Activated CD4-positive, alpha-beta T cell treated with anti-CD3 and anti-CD28 coated beads, Interleukin-10, Interleukin-2, amounts not matched to agents 100 ng/mL and 50 ng/mL, durations not matched to agents 16 hours and 8 hours (primary cell): ENCODE measurements around the gene NTPCR.
A peak's percentile ranks its signal among the peaks of the same experiment; 100 is the strongest.

Experiments used
- DNase-seq: peaks from one replicate; pipeline ENCODE4 v3.0.0-alpha.2; 2020

The NTPCR gene

DNA sequence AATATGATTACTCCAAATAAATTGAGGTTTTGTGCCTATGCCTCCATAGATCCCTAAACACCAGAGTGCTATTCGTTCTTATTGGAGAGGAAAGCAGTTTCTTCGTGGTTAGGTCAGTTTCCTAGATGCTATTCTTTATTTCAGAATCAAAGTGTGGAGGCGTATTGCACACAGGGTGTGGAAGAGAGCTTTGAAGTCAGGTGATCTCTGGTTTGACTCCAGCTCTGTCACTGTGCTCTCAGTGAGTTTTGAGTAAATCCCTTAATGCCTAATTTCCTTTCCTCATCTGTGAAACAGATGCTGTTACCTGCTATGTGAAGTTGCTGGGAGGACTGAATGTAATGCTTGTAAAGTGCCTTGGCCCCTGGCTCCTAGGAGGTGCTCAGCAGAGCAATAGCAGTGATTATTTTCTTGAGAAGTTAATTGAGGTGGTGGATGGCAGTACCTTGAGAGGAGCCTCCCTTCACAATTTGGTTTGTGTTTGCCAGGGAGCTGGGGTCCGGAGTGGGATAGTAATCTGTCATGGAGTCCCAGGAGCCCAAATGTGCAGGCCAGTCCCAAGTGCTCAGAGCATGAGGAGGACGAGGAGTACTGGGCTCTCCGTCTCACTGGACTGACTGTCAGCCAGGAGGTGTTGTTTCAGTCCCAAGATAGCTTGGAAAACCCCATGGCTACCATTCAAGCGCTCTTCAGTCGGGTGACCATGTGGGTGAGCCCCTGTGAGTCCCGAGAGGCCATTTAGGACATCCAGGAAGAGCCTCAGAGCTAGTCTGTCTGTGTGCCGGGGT lies 14.9 kb downstream of the NTPCR start:
- DNase-seq = no peak

DNA sequence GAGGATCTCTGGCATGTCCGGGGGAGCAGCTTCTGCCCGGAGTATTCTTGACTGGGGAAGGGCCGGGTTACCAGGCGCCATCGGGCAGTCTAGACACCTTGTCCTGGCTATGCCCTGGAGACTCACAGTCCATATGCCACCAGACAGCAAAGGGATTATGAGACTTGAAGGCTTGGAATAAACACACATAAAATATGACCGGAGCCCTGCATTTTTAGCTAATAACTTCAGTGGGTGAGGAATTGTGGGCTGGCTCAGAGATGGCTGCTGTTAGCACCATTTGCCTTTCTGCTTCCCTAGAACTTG lies 15.5 kb downstream of the NTPCR start:
- DNase-seq = no peak

DNA sequence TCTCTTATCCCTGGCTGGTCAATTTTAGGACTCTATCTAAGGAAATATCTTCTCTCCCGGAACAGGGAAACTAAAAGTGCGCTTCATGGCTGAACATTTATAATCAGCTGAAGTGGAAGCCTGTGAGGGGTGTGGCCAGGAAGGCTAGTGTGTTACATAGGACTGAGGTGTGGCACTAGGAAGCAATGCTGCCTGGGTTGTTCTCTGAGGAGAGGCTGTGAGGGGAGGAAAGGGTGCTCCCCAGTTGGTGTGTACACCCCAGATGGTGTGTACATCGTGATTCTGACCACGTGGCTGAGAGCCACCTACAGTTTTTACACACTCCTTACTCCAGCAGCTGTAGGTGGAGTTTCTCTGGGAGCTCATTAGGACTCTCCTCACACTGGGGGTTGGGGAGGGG lies 16.3 kb downstream of the NTPCR start:
- no peak for DNase-seq

DNA sequence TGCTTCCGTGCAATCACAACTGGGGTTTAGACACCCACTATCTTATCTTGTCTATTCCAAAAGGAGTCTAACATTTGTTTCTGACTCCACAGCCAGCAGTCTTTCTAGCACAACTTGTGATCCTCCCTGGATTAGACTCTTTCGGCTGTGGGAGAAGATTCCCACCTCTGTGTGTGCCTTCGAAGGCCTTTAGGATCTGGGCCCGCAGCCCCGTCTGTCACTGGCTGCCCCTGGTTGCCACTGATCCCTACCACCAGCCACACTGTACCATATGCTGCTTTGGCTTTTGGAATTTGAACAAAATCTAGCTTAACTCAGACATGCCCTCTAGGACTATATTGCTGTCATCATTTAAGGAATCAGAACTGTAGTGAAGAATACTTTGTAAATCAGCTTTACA lies 18.0 kb downstream of the NTPCR start:
- DNase-seq = no peak

DNA sequence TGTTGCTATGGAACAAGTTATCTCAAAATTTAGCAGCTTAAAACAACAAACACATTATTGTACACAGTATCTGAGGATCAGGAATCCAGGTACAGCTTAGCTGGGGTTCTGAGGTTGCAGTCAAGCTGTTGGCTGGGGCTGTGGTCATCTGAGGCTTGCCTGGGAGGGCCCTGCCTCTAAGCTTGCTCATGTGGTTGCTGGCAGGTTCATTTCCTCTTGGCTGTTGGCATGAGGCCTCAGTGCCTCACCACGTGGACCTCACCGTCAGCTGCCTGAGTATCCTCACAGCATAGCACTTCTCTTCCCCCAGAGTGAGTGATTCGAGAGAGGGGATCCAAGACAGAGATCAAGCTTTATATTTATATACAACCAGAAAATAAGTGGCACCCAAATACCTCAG lies 18.6 kb downstream of the NTPCR start:
- DNase-seq = peak; percentile 26

DNA sequence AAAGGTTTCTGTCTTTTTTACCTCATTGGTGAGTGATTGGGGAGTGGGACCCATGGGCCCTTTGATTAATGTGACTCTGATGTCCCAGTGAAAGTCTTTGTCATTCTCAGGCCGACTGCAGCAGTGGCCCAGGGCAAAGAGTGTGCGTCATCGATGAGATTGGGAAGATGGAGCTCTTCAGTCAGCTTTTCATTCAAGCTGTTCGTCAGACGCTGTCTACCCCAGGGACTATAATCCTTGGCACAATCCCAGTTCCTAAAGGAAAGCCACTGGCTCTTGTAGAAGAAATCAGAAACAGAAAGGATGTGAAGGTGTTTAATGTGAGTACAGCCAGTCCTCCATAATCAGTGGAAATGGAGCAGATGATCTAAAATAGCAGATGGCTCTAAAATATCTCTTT lies 19.4 kb downstream of the NTPCR start:
- DNase-seq = no peak

DNA sequence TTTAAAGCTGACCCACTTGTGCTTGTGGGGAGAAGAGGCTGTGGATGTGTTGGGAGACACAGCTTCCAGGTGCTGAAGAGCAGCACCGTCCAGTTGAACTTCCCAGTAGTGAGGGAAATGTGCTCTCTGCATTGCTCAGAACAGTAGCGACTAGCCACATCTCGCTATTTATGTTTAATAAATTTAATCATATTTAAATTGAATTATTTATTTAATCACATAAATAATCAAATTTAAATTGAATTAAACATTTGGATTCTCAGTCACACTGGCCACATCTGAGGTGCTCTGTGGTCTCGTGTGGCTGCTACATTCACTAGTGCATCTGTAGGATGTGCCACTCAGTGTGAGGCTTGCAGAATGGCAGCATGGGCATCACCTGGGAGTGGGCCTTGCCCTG lies 20.1 kb downstream of the NTPCR start:
- no peak for DNase-seq

DNA sequence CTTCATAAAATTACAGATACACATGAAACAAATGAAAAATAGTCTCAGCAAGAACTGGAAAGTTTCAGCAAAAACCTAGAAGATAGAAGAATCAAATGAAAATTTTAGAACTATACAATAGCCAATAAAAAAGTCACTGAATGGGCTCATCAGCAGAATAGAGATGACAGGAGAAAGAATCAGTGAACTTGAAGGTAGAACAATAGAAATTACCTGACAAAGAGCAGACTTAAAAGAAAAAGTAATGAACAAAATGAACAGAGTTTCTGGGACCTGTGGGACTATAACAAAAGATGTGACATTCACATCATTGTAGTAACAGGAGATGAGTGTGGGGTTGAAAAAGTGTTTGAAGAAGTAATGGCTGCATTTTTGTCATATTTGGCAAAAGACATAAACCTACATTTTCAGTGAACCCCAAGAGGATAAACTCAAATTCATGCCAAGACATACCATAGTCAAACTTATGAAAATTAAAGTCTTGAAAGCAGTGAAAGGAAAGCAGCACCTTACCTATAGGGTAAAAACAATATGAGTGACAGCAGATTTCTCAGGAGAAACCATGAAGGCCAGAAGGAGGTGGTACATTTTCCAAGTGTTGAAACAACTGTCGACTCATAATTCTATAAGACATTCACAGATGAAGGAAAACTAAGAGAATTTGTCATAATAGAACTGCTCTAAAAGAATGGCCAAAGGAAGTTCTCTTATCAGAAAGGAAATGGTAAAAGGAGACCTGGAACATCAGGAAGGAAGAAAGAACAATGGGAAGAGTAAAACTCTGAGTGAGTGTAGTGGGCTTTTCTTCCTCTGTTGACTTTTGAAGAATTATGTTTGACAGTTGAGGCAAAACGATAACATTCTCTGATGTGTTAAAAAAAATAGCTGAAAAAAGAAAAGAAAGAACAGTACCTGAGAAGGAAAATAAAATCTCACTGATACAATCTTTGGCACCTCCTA lies 23.5 kb downstream of the NTPCR start:
- DNase-seq = no peak

DNA sequence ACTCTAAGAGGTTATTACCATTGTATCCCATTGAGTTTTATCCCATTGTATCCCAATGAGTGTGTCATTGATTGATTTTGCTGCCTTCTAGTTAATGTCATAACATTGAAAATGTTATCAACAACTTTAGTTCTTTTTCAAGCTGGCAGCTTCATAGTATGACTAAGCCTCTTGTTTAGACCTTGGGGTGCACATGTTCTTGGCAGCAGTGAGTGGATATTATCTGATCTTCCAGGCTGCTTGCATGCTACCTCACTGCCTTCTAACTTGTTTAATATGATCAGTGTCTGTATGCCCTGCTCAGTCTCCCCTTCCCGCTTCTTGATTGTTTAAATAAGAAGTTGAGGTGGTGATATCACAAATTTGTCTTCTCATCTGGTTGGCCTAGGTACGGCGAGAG lies 24.6 kb downstream of the NTPCR start:
- no peak for DNase-seq

DNA sequence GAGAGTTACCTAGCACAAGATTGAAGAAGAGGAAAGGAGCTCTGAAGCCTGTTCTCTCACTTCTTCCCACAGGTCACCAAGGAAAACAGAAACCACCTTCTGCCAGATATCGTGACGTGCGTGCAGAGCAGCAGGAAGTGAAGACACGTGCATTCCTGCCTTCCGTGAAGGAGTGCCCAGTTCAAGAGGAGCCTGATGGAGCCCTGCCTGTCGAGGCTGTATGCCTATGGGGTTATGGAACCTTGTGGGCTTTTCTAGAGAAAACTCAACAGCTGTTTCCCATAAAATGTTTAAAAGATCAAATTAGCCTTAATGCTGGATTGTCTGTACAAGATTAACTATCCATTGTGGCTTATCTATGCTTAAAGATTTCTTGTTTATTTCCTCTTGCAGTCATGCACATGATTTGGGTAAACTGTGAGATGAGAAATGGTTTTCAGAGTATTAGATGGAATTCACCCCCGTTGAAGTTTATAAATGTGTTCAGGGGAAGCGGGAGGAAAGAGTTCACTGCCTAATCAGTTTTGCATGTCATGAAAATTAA lies 27.8 kb downstream of the NTPCR start:
- peak; percentile 29 for DNase-seq

DNA sequence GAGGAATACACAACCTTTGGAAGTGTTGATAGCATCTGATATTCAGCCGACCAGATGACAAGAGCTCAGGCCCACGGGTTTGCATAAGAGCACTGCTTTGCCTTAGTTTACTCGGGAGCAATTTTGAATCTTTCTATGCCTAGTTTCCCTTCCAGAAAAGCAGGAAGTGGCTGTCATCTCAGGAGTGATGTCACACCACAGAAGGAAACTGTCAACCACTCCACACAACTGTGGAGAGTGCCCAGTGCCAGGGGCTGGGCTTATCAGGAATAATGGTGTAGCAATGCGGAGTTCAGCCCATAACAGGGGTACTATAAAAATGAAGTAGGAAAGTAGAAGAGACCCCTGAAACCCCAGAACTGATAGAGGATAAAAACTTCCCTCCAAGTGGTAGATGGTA lies 28.4 kb downstream of the NTPCR start:
- peak; percentile 16 for DNase-seq

DNA sequence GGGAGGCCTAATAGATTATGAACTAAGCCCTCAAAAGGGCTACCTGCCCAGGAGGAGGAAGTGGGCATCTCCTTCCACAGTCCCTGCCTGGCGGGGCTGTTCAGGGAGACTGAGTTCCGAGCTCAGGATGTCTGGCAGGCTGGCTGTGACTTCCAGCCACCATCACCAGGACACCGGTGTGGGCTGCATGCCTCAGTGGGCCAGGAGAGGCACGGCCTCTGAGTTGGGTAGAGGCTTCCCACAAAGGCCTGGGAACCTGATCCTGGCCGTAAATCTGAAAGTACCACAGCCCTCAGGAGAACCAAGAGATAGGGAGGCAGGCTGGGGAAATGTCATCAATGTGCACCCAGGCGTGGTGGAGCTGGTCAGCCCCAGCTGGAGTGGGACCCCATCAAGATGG lies 29.1 kb downstream of the NTPCR start:
- no peak for DNase-seq

DNA sequence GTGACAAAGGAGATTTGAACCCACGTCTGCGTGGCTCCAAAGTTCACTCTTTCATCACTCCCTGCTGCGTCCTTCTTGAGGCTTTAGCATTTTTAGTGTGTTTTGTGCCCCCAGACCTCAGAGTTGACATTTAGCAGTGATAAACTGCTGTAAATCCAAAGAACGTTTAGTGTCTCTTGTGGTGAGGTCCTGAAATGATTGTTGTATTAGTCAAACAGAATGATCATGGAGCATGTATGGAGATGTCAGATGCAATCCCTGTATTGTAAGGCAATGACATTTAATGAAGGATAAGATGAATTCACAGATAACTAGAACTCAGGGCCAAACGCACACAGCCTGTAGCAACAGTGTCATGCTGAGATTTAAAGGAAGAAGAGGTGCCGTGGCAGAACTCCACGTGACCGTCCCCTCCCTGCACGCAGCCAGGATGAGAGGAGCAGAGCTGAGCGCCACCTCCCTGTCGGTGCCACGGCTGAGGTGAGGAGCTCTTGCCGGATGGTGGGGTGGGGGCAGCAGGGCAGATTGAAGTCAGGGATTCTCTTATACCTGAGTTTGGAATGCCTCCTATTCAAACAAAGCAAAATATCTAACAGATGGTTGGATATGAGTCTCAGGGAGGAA lies 30.1 kb downstream of the NTPCR start:
- no peak for DNase-seq

DNA sequence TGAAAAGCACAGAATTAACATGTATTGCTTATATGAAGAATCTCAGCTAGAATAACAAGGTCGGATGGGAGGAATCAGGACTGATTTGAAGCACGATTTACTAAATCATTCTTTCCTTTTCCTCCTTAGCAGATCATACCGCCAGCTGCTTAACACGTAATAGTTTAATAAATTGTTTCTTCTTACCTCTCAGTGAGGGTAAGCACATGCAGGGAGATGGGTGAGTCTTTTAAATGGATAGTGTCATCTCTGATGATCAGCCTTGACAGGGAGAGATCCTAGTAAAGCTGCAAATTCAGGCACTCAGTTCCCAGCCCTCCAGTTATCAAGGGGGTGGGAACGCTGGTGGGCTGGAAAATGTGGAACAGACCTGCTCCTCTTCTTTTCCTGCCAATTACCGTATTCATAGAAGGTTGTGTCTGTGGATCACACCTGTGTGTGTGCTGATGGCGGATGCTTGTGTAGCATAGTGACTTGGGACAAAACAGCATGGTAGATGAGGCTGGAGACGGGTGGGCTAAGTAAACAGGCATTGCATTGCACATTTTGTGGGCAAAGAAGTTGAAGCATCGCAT lies 30.7 kb downstream of the NTPCR start:
- no peak for DNase-seq

DNA sequence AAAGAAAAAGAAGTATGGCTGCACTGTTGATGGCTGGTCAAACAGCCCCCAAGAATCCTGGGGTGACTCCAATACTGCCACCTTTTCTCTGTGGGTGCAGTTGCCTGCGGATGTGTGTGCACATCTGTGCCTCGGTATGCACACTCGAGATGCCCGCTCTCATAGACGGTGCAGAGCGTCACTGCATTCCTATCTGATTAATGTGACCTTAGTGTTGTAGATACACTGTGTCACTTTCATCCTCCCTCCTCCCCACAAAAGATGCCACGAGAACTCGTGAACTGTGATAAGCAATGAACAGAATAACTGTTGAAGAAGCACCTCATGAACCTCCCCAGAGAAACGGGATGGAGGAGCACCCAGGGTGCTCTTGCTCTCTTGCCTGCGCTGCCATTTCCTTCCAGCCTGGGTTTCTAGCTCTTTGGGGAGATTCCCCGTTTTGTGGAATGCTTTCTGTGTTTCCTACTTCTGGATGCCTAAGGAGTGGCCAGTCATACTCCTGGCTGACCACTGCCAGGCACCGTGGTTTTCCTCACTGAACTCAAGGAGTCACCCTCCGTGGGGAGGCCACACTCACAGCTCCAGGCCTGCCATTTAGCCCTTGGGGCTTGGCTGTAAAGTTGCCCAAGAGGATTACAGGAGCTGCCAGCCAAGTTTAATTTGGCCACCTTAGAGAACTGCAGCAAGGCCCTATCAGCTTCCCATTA lies 32.0 kb downstream of the NTPCR start:
- no peak for DNase-seq

DNA sequence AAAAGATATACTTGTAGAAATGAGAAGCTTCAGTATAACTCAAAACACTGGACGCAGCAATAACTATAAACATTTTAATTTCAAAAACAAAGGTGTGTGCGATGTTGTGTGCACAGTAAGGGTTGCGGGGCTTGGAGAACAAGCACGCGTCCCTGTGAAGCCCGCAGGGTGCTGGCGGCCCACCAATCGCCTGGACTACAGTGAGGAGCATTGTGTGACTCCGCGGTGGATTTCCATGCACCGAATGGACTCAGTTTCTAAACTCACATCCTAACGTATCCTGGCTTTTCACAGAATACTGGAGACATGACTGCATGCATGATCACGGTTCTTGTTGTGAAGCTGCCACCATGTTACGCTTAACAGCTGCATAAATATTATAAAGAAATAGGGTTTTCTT lies 33.0 kb downstream of the NTPCR start:
- DNase-seq = no peak

DNA sequence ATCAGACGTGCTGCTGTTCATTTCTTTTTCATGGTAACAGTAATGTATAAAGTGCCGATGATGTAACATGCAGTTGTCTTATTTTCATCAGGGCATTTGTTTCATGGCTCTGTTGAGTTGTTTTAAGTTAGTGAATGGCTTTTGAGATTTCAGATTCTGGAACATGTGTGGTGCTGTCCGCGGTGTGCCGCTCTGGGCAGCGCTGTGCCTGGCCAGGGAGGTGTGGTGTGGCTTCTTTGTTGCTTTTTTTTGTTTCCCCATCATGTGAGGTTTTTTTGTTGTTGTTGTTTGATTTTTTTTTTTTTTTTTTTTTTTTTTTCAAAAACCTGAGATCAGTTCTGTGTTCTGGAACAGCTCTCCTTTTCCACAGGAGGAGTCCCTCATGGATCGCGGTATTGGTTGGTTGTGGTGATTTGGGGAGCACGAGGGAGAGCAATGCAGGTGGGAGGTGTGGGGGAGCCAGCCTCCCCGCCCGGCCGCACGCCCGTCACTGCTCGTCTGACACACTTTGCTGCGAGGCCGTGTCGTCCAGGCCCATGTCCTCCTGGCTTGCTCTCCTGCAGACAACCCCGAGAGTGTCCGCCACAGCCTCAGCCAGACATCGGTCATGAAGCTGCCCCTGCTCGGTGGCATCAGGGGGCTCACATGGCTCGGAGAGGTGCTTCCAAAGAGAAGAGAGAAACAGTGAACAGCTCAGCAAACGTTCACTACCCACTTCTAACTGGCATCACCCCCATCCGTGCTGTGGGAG lies 33.6 kb downstream of the NTPCR start:
- no peak for DNase-seq

DNA sequence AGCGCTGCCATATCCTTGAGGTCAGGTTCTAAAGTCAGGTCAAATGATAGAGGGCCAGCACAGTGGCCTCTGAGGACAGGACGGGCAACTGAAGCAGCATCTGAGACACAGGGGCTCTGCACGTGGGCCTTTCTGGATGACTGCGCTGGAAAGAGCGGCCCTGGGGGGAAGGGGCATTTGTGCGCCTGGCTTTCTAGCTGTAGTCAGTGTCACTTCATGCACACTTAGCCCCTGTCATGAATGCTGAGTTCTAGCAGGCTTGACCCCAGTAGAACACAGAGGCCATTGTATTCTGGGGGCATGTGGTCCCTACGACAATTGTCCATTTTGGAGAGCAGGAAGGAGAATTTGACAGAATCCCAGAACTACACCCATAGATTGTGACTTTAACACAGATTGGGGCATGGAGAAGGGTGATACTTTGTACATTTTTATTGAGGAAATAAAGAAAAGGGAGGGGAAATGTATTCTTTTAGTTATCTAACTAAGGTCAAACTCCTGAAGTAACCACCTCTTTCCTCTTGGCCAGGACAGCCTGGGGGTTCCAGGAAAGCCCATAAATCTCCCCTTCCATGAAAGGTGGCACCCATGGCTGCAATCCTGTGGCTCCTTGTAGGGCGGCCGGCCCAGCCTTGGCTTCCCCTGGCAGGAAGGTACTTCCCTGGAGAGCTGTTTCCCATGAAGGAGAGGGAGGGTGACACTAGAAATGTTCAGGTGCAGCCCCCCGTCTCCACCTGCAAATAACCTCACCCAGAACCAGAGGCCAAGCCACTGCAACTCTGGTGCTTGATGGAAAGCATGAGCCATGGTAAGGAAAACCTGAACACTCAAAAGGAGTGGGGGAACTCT lies 34.4 kb downstream of the NTPCR start:
- DNase-seq = no peak

DNA sequence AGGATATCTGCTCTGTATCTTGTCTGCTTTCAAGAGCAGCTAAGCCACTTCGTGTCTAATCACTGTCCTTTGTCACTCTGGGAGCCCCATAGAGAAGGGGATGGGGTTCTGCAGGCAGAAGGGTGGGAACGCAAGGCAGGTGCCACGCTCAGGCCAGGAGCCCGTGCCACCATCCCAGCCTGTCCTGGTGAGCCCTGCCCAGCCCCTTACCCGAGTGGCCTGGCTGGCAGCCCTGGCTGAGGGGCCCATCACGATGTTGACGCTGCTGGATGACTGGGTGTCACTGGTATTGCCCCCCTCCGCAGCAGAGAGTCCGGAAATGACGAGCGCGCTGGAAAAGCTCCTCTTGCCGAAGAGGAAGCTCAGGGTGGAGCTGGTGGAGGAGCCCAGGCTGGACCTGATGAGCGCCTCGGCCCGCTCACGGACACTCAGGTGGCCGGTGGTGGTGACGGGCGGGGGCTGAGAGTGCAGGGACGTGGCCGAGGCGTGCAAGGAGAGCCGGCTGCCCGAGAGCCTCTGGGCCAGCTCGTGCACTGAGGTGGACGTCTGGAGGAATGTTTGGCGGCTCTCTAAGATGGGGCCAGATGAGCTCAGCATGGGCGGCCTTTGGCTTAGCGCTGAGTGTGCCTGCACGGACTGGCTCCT lies 35.6 kb downstream of the NTPCR start:
- DNase-seq = no peak

DNA sequence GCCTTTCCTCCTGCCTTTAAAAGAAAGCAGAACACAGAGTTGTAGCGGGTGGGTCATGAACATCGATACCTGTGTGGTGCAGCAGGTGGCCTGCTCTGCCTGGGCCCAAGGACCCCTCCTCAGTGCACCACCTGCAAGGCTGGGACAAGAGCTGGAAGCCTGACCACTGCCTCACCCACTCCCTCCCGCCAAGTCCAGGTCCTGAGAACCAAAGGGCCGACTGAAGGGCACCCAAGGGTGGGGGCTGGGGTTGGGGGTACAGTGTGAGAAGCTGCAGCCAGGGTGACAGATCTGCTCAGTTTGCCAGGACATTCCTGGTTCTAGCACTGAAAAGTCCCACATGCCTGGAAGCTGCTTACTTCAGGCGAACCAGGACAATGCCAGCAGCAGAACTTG lies 36.1 kb downstream of the NTPCR start:
- no peak for DNase-seq
